ENCODE measurements around the gene HIVEP3. TPM values are rescaled to one million over a fixed set of nuclear protein-coding genes. Genes with fewer than 3 reads are reported as not detected.

The HIVEP3 gene
- total RNA-seq, 4 donors from 2014 or later = 5.3 to 17.3 (median 9.1) TPM

GRCh38 chr1:41673378-41673777 is 245.3 kb downstream of the HIVEP3 start:
- no peak for DNase-seq (ENCODE audit: low spot score in 2 of 2)
- WGBS, 2 donors = 29 to 31% methylated on average over 4 of the region's 4 CpGs
- TF ChIP-seq POLR2A (IDR thresholded peaks at IDR 0.05) = no peak
- no peak for TF ChIP-seq CTCF (IDR thresholded peaks at IDR 0.05)
- H3K4me3 ChIP-seq (ENCODE audit: low read depth, poor library complexity, severe bottlenecking) = no peak overlapping the region
- intact Hi-C loops (cut with DNase I; ENCODE audit: low total_unique reads) = no loop called here

DNA sequence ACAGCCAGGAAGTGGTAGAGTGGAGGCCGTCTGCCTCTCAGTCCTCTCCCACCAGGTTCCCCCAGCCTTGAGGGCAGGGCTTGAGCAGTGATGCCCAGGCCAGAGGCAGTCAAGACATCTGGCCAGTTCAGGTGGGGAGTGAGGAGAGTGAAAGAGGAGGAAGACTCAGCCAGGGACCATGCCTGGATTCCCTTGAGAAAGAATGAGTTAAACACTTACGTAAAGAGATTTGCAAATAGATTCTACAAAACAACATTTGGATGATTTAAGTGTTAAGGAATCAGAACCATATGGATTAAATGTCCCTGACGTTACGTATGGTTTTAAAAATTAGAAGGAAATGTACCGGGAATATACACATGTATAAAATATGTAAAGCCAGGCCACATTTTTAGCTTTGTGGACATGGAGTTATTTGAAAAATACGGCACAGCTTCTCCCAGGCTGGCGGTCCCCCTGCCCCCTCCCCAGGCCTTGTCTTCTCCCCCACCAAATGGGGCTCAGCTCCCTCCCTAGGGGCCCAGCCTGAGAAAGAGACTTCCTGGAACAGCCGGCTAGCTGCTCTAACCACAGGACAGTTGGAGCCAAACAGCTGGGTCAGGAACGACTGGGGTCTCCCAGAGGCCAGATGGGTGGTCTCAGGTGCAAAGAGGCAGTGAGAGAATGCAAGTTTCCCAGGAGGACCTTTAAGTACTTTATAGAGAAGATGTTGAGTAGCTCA is 245.9 kb downstream of the HIVEP3 start:
- WGBS, 2 donors = 63 to 67% methylated on average over 9 of the region's 9 CpGs
- H3K4me3 ChIP-seq (ENCODE audit: low read depth, poor library complexity, severe bottlenecking) = no peak overlapping the region
- intact Hi-C loops (cut with DNase I; ENCODE audit: low total_unique reads) = no loop called here
- TF ChIP-seq POLR2A (IDR thresholded peaks at IDR 0.05) = no peak
- no peak for TF ChIP-seq CTCF (IDR thresholded peaks at IDR 0.05)
- DNase-seq (ENCODE audit: low spot score in 2 of 2) = no peak

GRCh38 chr1:41672173-41672572 is 246.5 kb downstream of the HIVEP3 start:
- TF ChIP-seq POLR2A (IDR thresholded peaks at IDR 0.05) (no peak), CTCF (IDR thresholded peaks at IDR 0.05) (no peak)
- no peak overlapping the region for H3K4me3 ChIP-seq (ENCODE audit: low read depth, poor library complexity, severe bottlenecking)
- WGBS, 2 donors = 45 to 72% methylated on average over 4 of the region's 4 CpGs
- no peak for DNase-seq (ENCODE audit: low spot score in 2 of 2)
- intact Hi-C loops (cut with DNase I; ENCODE audit: low total_unique reads) = no loop called here

DNA sequence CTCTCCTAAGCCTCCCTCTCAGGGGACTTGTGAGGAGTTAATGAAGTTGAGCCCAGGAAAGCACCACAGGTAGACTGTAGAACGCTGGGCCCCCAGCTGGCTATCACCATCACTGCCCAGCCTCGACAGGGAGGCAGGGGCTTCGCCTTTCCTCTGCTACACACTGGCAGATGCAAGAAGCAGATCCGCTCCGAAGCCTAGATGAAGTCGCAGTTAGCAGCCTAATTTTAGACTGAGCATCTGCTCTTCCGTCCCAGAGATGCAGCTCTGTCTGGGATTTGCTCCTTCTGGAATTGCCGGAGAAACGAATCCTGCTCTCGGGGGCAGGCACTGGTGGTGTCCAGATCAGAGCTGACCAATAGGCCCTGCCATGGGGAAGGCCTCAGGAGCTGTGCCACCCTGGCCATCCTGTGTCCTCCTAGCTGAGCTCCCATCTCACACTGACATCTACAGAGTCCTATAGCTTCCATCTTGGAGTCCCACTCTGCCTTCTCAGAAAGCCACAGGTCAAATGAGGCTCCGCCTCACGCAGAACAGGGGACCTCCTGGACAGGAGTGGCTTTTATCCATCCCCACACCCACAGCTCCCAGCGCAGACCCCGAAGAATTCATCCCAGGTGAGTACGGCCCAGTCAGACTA is 247.5 kb downstream of the HIVEP3 start:
- H3K4me3 ChIP-seq (ENCODE audit: low read depth, poor library complexity, severe bottlenecking) = no peak overlapping the region
- no peak for DNase-seq (ENCODE audit: low spot score in 2 of 2)
- intact Hi-C loops (cut with DNase I; ENCODE audit: low total_unique reads) = no loop called here
- no peak for TF ChIP-seq CTCF (IDR thresholded peaks at IDR 0.05)
- no peak for TF ChIP-seq POLR2A (IDR thresholded peaks at IDR 0.05)
- WGBS, 2 donors = 96% methylated on average over 15 of the region's 15 CpGs

DNA sequence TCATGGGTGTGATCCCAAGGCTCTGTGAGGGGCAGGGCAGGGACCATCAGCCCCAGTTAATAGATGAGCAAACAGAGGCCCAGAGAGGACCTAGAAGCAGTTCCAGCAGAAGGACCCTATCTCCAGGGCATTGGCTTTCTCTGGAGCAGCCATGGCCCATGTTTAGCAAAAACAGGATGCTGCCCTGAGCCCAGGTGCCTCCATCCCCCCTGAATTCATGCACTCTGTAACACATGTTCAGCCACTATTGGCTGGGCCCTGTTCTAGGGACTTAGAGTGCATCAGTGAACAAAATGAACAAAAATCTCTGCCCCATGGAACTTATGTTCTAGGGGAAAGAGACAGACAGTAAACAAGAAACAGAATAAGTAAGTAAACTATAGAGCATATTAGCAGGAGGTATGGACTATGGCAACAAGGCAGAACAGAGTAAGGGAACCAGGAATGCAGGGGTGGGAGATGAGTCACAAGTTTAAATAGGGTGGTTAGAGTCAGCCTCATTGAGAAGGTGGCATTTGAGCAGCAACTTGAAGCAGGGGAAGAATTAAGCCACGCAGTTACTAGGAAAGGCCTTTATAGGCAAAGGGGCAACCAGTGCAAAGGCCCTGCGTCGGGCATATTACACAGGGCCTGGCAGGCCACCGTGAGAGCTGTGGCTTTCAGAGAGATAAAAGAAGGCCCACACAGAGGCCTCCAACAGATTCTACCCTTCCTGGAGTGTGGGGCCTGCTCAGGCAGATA is 248.3 kb downstream of the HIVEP3 start:
- intact Hi-C loops (cut with DNase I; ENCODE audit: low total_unique reads) = no loop called here
- DNase-seq (ENCODE audit: low spot score in 2 of 2) = no peak
- WGBS, 2 donors = 77 to 79% methylated on average over 4 of the region's 4 CpGs
- no peak for TF ChIP-seq POLR2A (IDR thresholded peaks at IDR 0.05)
- TF ChIP-seq CTCF (IDR thresholded peaks at IDR 0.05) = no peak
- H3K4me3 ChIP-seq (ENCODE audit: low read depth, poor library complexity, severe bottlenecking) = no peak overlapping the region

Data from lower leg skin (tissue), 4 donors.